Stimulated activated CD8-positive, alpha-beta memory T cell treated with anti-CD3 and anti-CD28 coated beads, Interleukin-7, amount 100 ng/mL, for 4 hours (primary cell): ENCODE data around the gene CHST8.

Source experiments
- DNase-seq, 2 donors: peaks; one replicate each; pipeline ENCODE4 v3.0.0-alpha.2; 2020; ENCODE audit warnings: low read depth in 2 of 2

Gene CHST8

GRCh38 chr19:33737681-33738371 lies 116.1 kb downstream of the CHST8 start:
- no peak for DNase-seq

GRCh38 chr19:33740811-33741396 lies 119.2 kb downstream of the CHST8 start:
- no peak for DNase-seq

GRCh38 chr19:33745297-33745696 lies 123.5 kb downstream of the CHST8 start:
- no peak for DNase-seq

- no peak for DNase-seq
Measured at GRCh38 chr19:33746159-33746558, 124.4 kb downstream of the CHST8 start.

- no peak for DNase-seq
Measured at GRCh38 chr19:33747273-33747672, 125.5 kb downstream of the CHST8 start.

GRCh38 chr19:33748231-33748630 lies 126.5 kb downstream of the CHST8 start:
- no peak for DNase-seq

- DNase-seq: no peak
Measured at GRCh38 chr19:33749016-33749415, 127.3 kb downstream of the CHST8 start.

- no peak for DNase-seq
Measured at GRCh38 chr19:33749619-33750175, 127.9 kb downstream of the CHST8 start.

GRCh38 chr19:33750587-33751435 lies 129.1 kb downstream of the CHST8 start:
- no peak for DNase-seq

GRCh38 chr19:33751436-33751770 lies 129.7 kb downstream of the CHST8 start:
- no peak for DNase-seq

GRCh38 chr19:33752018-33752800 lies 130.5 kb downstream of the CHST8 start:
- DNase-seq: no peak

- DNase-seq: no peak
Measured at GRCh38 chr19:33752945-33753344, 131.2 kb downstream of the CHST8 start.

GRCh38 chr19:33754361-33754760 lies 132.6 kb downstream of the CHST8 start:
- no peak for DNase-seq

GRCh38 chr19:33755099-33756035 lies 133.6 kb downstream of the CHST8 start:
- no peak for DNase-seq

GRCh38 chr19:33756177-33756576 lies 134.4 kb downstream of the CHST8 start:
- no peak for DNase-seq

GRCh38 chr19:33758541-33759013 lies 136.8 kb downstream of the CHST8 start:
- no peak for DNase-seq

GRCh38 chr19:33759356-33759755 lies 137.6 kb downstream of the CHST8 start:
- no peak for DNase-seq

GRCh38 chr19:33763633-33764371 lies 142.0 kb downstream of the CHST8 start:
- no peak for DNase-seq

- no peak for DNase-seq
Measured at GRCh38 chr19:33766623-33767022, 144.9 kb downstream of the CHST8 start.

- DNase-seq: no peak
Measured at GRCh38 chr19:33767898-33768413, 146.2 kb downstream of the CHST8 start.
